H9 (cell line): ENCODE results near the gene ZNF280D. TPM values are rescaled to one million over a fixed set of nuclear protein-coding genes. Genes with fewer than 3 reads are reported as not detected.

Experiments used
- DNase-seq: peaks from one replicate; pipeline ENCODE4 v3.0.0-alpha.2; 2017
- H2AFZ ChIP-seq: one replicate; pipeline ENCODE4 v1.6.1; 2013; ENCODE audit warnings: mild to moderate bottlenecking, low read length, control low read depth, moderate library complexity
- H2AK5ac ChIP-seq: 2 replicates; pipeline ENCODE4 v1.6.1; 2013; ENCODE audit warnings: low read length, control low read depth, mixed read lengths; ENCODE audit not compliant: insufficient read length
- H2BK120ac ChIP-seq: one replicate; pipeline ENCODE4 v1.6.1; 2013; ENCODE audit warnings: low read depth, mild to moderate bottlenecking, low read length, control low read depth, inconsistent platforms; ENCODE audit not compliant: poor library complexity, severe bottlenecking
- H2BK12ac ChIP-seq: 2 replicates; pipeline ENCODE4 v1.6.1; 2013; ENCODE audit warnings: low read length, control low read depth, mixed read lengths, low read depth; ENCODE audit not compliant: insufficient read length
- H2BK15ac ChIP-seq: 2 replicates; pipeline ENCODE4 v1.6.1; 2013; ENCODE audit warnings: low read depth, low read length, control low read depth
- H2BK20ac ChIP-seq: one replicate; pipeline ENCODE4 v1.6.1; 2013; ENCODE audit warnings: low read depth, mild to moderate bottlenecking, low read length, control low read depth, inconsistent platforms; ENCODE audit not compliant: poor library complexity, severe bottlenecking
- H2BK5ac ChIP-seq: 2 replicates; pipeline ENCODE4 v1.6.1; 2013; ENCODE audit warnings: low read length, control low read depth, mixed read lengths; ENCODE audit not compliant: insufficient read length
- H3K14ac ChIP-seq: 2 replicates; pipeline ENCODE4 v1.6.1; 2013; ENCODE audit warnings: low read length, control low read depth; ENCODE audit not compliant: insufficient read depth
- H3K18ac ChIP-seq: 2 replicates; pipeline ENCODE4 v1.6.1; 2013; ENCODE audit warnings: low read depth, mild to moderate bottlenecking, mixed read lengths, low read length, control low read depth; ENCODE audit not compliant: insufficient read length
- H3K23ac ChIP-seq: 2 replicates; pipeline ENCODE4 v1.6.1; 2013; ENCODE audit warnings: low read length, control low read depth, mixed read lengths, low read depth; ENCODE audit not compliant: insufficient read length
- H3K23me2 ChIP-seq: 2 replicates; pipeline ENCODE4 v1.6.1; 2013; ENCODE audit warnings: low read depth, mild to moderate bottlenecking, mixed read lengths, low read length, control low read depth; ENCODE audit not compliant: insufficient read length, poor library complexity, severe bottlenecking
- H3K27ac ChIP-seq: 2 replicates; pipeline ENCODE4 v1.5.1; 2013; ENCODE audit warnings: low read length, control low read depth, mixed read lengths, low read depth; ENCODE audit not compliant: insufficient read length
- H3K27me3 ChIP-seq: 2 replicates; pipeline ENCODE4 v1.6.1; 2013; ENCODE audit warnings: low read length, control low read depth, inconsistent platforms; ENCODE audit not compliant: insufficient read depth
- H3K4ac ChIP-seq: 2 replicates; pipeline ENCODE4 v1.6.1; 2013; ENCODE audit warnings: low read depth, mild to moderate bottlenecking, control low read depth, inconsistent platforms, low read length, moderate library complexity
- H3K4me1 ChIP-seq: 2 replicates; pipeline ENCODE4 v1.6.1; 2013; ENCODE audit warnings: low read length, control low read depth, inconsistent platforms; ENCODE audit not compliant: insufficient read depth
- H3K4me2 ChIP-seq: 2 replicates; pipeline ENCODE4 v1.6.1; 2013; ENCODE audit warnings: low read length, control low read depth, mixed read lengths; ENCODE audit not compliant: insufficient read length, insufficient read depth
- H3K56ac ChIP-seq: 2 replicates; pipeline ENCODE4 v1.6.1; 2013; ENCODE audit warnings: low read depth, mild to moderate bottlenecking, mixed read lengths, low read length, control low read depth; ENCODE audit not compliant: insufficient read length
- H3K79me1 ChIP-seq: 2 replicates; pipeline ENCODE4 v1.6.1; 2013; ENCODE audit warnings: low read depth, mild to moderate bottlenecking, moderate library complexity, low read length, control low read depth, inconsistent platforms; ENCODE audit not compliant: insufficient read depth, poor library complexity, severe bottlenecking
- H3K79me2 ChIP-seq: 2 replicates; pipeline ENCODE4 v1.6.1; 2013; ENCODE audit warnings: low read length, control low read depth, inconsistent platforms; ENCODE audit not compliant: insufficient read depth
- H3K9ac ChIP-seq: 2 replicates; pipeline ENCODE4 v1.6.1; 2013; ENCODE audit warnings: low read length, control low read depth, mixed read lengths; ENCODE audit not compliant: insufficient read length; ENCODE audit errors: extremely low read depth
- H3K9me3 ChIP-seq: one replicate; pipeline ENCODE4 v1.6.1; 2013; ENCODE audit warnings: low read depth, low read length, inconsistent platforms; ENCODE audit not compliant: control insufficient read depth
- H3T11ph ChIP-seq: one replicate; pipeline ENCODE4 v1.6.1; 2013; ENCODE audit warnings: mild to moderate bottlenecking, low read length, control low read depth, inconsistent platforms
- H4K20me1 ChIP-seq: one replicate; pipeline ENCODE4 v1.6.1; 2013; ENCODE audit not compliant: control insufficient read depth, insufficient read length, insufficient read depth
- H4K5ac ChIP-seq: 2 replicates; pipeline ENCODE4 v1.6.1; 2013; ENCODE audit warnings: low read depth, mild to moderate bottlenecking, mixed read lengths, low read length, control low read depth; ENCODE audit not compliant: insufficient read length
- H4K8ac ChIP-seq: replicated peaks from 2 replicates; pipeline ENCODE4 v1.6.1; 2013; ENCODE audit warnings: low read length, control low read depth, mixed read lengths, low read depth; ENCODE audit not compliant: insufficient read length
- H4K91ac ChIP-seq: 2 replicates; pipeline ENCODE4 v1.6.1; 2013; ENCODE audit warnings: low read depth, mild to moderate bottlenecking, moderate library complexity, mixed read lengths, low read length, control low read depth; ENCODE audit not compliant: insufficient read length
- H3K27ac Mint-ChIP-seq, 3 experiments: 2 replicates in 2 of 3; 3 replicates in 1 of 3; pipeline ENCODE4 v1.8.0; 2020 to 2021; ENCODE audit warnings: mixed read lengths in 3 of 3, mild to moderate bottlenecking in 1 of 3, moderate library complexity in 1 of 3
- H3K27me3 Mint-ChIP-seq: 2 replicates; pipeline ENCODE4 v1.8.0; 2021; ENCODE audit warnings: low read depth, mild to moderate bottlenecking, moderate library complexity, mixed read lengths
- H3K36me3 Mint-ChIP-seq, 3 experiments: 2 replicates in 2 of 3; 3 replicates in 1 of 3; pipeline ENCODE4 v1.8.0; 2020 to 2021; ENCODE audit warnings: low read depth in 3 of 3, mixed read lengths in 3 of 3; ENCODE audit not compliant: insufficient read depth in 1 of 3
- H3K4me1 Mint-ChIP-seq, 2 experiments: 2 replicates each; pipeline ENCODE4 v1.8.0; 2020; ENCODE audit warnings: mixed read lengths in 2 of 2
- H3K4me3 Mint-ChIP-seq, 2 experiments: 2 replicates in 1 of 2; 3 replicates in 1 of 2; pipeline ENCODE4 v1.8.0; 2020 to 2021; ENCODE audit warnings: mild to moderate bottlenecking in 2 of 2, mixed read lengths in 2 of 2, moderate library complexity in 1 of 2
- H3K9me3 Mint-ChIP-seq, 2 experiments: 2 replicates in 1 of 2; 3 replicates in 1 of 2; pipeline ENCODE4 v1.8.0; 2020; ENCODE audit warnings: mild to moderate bottlenecking in 2 of 2, mixed read lengths in 2 of 2, moderate library complexity in 1 of 2
- CTCF ChIP-seq: fragments of 200-600 bp; sonication (generic); conservative IDR thresholded peaks from 3 replicates; pipeline ENCODE4 v1.8.0; 2021; ENCODE audit warnings: antibody characterized with exemption, mild to moderate bottlenecking
- WGBS: extraction: QIAGEN DNeasy Blood & Tissue Kit; methylation state at CpG from one replicate; pipeline ENCODE4 v1.1.7; 2013; ENCODE audit warnings: missing lambda C conversion rate, low lambda C conversion rate, mixed read lengths; ENCODE audit not compliant: insufficient read length; ENCODE audit errors: extremely low coverage; 5-methylcytosine and 5-hydroxymethylcytosine counted together
- total RNA-seq: library from RNA; stranded (reverse); gene quantifications from 2 replicates; pipeline ENCODE4 v1.2.1, GENCODE V29; 2021

Gene ZNF280D
- total RNA-seq, 1 experiment from 2014 or later = 5.7 TPM

- no peak overlapping the region for H2AK5ac ChIP-seq
- H3K56ac ChIP-seq = no peak overlapping the region
- H3K79me2 ChIP-seq = no peaks in the 10 kb centered on the region
- H3K27ac Mint-ChIP-seq = no peak overlapping the region
- no peak overlapping the region for H4K8ac ChIP-seq
- no peak overlapping the region for H2BK15ac ChIP-seq
- H3K36me3 Mint-ChIP-seq = no peaks in the 10 kb centered on the region
- no peak overlapping the region for H4K91ac ChIP-seq
- no peak overlapping the region for H3K27ac ChIP-seq
- H3K4ac ChIP-seq = no peak overlapping the region
- H3K27me3 Mint-ChIP-seq = no peaks in the 10 kb centered on the region
- H3K14ac ChIP-seq = no peak overlapping the region
- H2BK5ac ChIP-seq = no peak overlapping the region
- H3T11ph ChIP-seq = no peak overlapping the region
- no peak overlapping the region for H3K23ac ChIP-seq
- no peaks in the 10 kb centered on the region for H4K20me1 ChIP-seq
- no peaks in the 10 kb centered on the region for H3K9me3 ChIP-seq
- no peak overlapping the region for H3K18ac ChIP-seq
- peaks cover 7 to 8% of the 10 kb centered on the region in 2 experiments; a peak in 3 of 4 replicates for H3K4me1 Mint-ChIP-seq
- H3K79me1 ChIP-seq = no peaks in the 10 kb centered on the region
- no peaks in the 10 kb centered on the region for H3K23me2 ChIP-seq
- no peak overlapping the region for H3K4me3 Mint-ChIP-seq
- H4K5ac ChIP-seq = no peak overlapping the region
- no peak for TF ChIP-seq CTCF
- no peak overlapping the region for H2BK12ac ChIP-seq
- no peak overlapping the region for H3K9ac ChIP-seq
- H2BK20ac ChIP-seq = no peak overlapping the region
- DNase-seq = no peak
- H3K27me3 ChIP-seq = no peaks in the 10 kb centered on the region
- no peaks in the 10 kb centered on the region for H3K9me3 Mint-ChIP-seq
- no peak overlapping the region for H2BK120ac ChIP-seq
- no CpG with 5 or more reads among the region's 1 CpG for WGBS
- no peak overlapping the region for H2AFZ ChIP-seq
- H3K4me1 ChIP-seq = no peaks in the 10 kb centered on the region
- no peak overlapping the region for H3K4me2 ChIP-seq
These were observed 42.6 kb downstream of the ZNF280D start for GRCh38 chr15:56690733-56691132.
